ENCODE data around the gene CDK5RAP3. TPM values are rescaled to one million over a fixed set of nuclear protein-coding genes. Genes with fewer than 3 reads are reported as not detected.
A peak's percentile ranks its signal among the peaks of the same experiment; 100 is the strongest.

CDK5RAP3 gene
- total and polyA plus RNA-seq, 2 of the 13 experiments (the other 11 are each of a cell fraction or from before 2014, with no cell fraction given) = 128 to 154 TPM

GRCh38 chr17:47945529-47946508 lies 25.1 kb upstream of the CDK5RAP3 start (continued):
- no peak for TF ChIP-seq ZNF660 (CRISPR knock-in tag; IDR thresholded peaks at IDR 0.05; ENCODE audit: borderline replicate concordance, low read depth)
- no peak for TF ChIP-seq GLMP (CRISPR knock-in tag; IDR thresholded peaks at IDR 0.05; ENCODE audit: borderline replicate concordance)
- peak; percentile 38; the same call in 1 of the 2 replicates for TF ChIP-seq PAXIP1 (CRISPR knock-in tag; conservative IDR thresholded peaks at IDR 0.05)
- no peak for TF ChIP-seq POLR2AphosphoS2 (IDR thresholded peaks at IDR 0.05; ENCODE audit: low read depth, low read length)
- no peak for TF ChIP-seq ZNF839 (CRISPR knock-in tag; IDR thresholded peaks at IDR 0.05; ENCODE audit: borderline replicate concordance)
- no peak for TF ChIP-seq ZMAT3 (CRISPR knock-in tag; conservative IDR thresholded peaks at IDR 0.05)
- no peak for TF ChIP-seq NFKB2 (CRISPR knock-in tag; IDR thresholded peaks at IDR 0.05; ENCODE audit: borderline replicate concordance)
- peak; percentile 47; the same call in 1 of the 2 replicates for TF ChIP-seq SAP130 (CRISPR knock-in tag; IDR thresholded peaks at IDR 0.05; ENCODE audit: low read depth)
- TF ChIP-seq ZNF639 (CRISPR knock-in tag; conservative IDR thresholded peaks at IDR 0.05) = no peak
- no peak for TF ChIP-seq RORA (CRISPR knock-in tag; IDR thresholded peaks at IDR 0.05)
- TF ChIP-seq ZNF550 (CRISPR knock-in tag; IDR thresholded peaks at IDR 0.05; ENCODE audit: borderline replicate concordance) = no peak
- no peak for TF ChIP-seq ZNF20 (CRISPR knock-in tag; IDR thresholded peaks at IDR 0.05)
- no peak for TF ChIP-seq ZNF691 (CRISPR knock-in tag; IDR thresholded peaks at IDR 0.05; ENCODE audit: borderline replicate concordance, low read depth)
- no peak for TF ChIP-seq SETDB1 (CRISPR knock-in tag; IDR thresholded peaks at IDR 0.05; ENCODE audit: borderline replicate concordance)
- TF ChIP-seq HOXA3 (CRISPR knock-in tag; IDR thresholded peaks at IDR 0.05) = 0 out of 2 replicates have a peak, but pooled peaks have one; percentile 10
- TF ChIP-seq TERF1 (CRISPR knock-in tag; IDR thresholded peaks at IDR 0.05) = no peak
- no peak for TF ChIP-seq ZNF501 (CRISPR knock-in tag; IDR thresholded peaks at IDR 0.05)
- TF ChIP-seq ZNF331 (CRISPR knock-in tag; IDR thresholded peaks at IDR 0.05) = no peak
